HEK293 (cell line): ENCODE measurements around the gene IQSEC1.

Experiments
- CTCF ChIA-PET: fragments of 350-600 bp; formaldehyde crosslinking; extraction: SDS; loops from one replicate; lab custom pipeline; 2021; ENCODE audit warnings: antibody characterized with exemption; lab: Yijun Ruan, JAX
- POLR2A ChIA-PET: fragments of 300-600 bp; formaldehyde crosslinking; extraction: SDS; loops from one replicate; lab custom pipeline; 2020; ENCODE audit warnings: antibody characterized with exemption, inconsistent platforms; lab: Yijun Ruan, JAX
- H3K27ac ChIP-seq: fragments of 200-500 bp; sonication (Bioruptor generic); 2 replicates; pipeline ENCODE4 v1.5.1; 2014; ENCODE audit warnings: low read depth, low read length, control low read depth, inconsistent platforms; ENCODE audit errors: extremely low read depth
- H3K36me3 ChIP-seq, 2 experiments: fragments of 200-500 bp in 1 of 2; sonication (Bioruptor generic) in 1 of 2; 1 replicate in 1 of 2; 2 replicates in 1 of 2; pipeline ENCODE4 v1.5.1; 2014 to 2017; ENCODE audit warnings: inconsistent platforms in 2 of 2, low read length in 2 of 2; ENCODE audit not compliant: control insufficient read depth in 2 of 2, insufficient read depth in 1 of 2
- H3K4me1 ChIP-seq: fragments of 200-500 bp; sonication (Bioruptor generic); 2 replicates; pipeline ENCODE4 v1.5.1; 2014; ENCODE audit warnings: mild to moderate bottlenecking, low read length, inconsistent platforms; ENCODE audit not compliant: control insufficient read depth, insufficient read depth
- H3K4me3 ChIP-seq: 2 replicates; pipeline ENCODE4 v1.5.1; 2011; ENCODE audit warnings: low read depth, mild to moderate bottlenecking, control low read depth, low read length, moderate library complexity
- H3K9me3 ChIP-seq: fragments of 200-500 bp; sonication (Bioruptor generic); 2 replicates; pipeline ENCODE4 v1.5.1; 2014; ENCODE audit warnings: low read depth, low read length, inconsistent platforms; ENCODE audit not compliant: control insufficient read depth, insufficient read depth
- KLF10 ChIP-seq: fragments of 450-650 bp; IDR thresholded peaks from 2 replicates; pipeline ENCODE4 v1.5.1; 2018; ENCODE audit warnings: missing biosample characterization, mild to moderate bottlenecking, missing genetic modification characterization
- KLF9 ChIP-seq: fragments of 450-650 bp; formaldehyde crosslinking; IDR thresholded peaks from 2 replicates; pipeline ENCODE4 v1.5.1; 2016; ENCODE audit warnings: missing biosample characterization, missing genetic modification characterization, low read depth
- OSR2 ChIP-seq: fragments of 450-650 bp; formaldehyde crosslinking; IDR thresholded peaks from 2 replicates; pipeline ENCODE4 v1.5.1; 2016; ENCODE audit warnings: missing biosample characterization, missing genetic modification characterization
- SCRT2 ChIP-seq: fragments of 450-650 bp; formaldehyde crosslinking; IDR thresholded peaks from 2 replicates; pipeline ENCODE4 v1.5.1; 2016; ENCODE audit warnings: missing biosample characterization, missing genetic modification characterization
- ZFHX2 ChIP-seq: fragments of 450-650 bp; formaldehyde crosslinking; conservative IDR thresholded peaks from 2 replicates; pipeline ENCODE4 v1.5.1; 2016; ENCODE audit warnings: missing biosample characterization, missing genetic modification characterization
- ZNF16 ChIP-seq: fragments of 450-650 bp; formaldehyde crosslinking; IDR thresholded peaks from 2 replicates; pipeline ENCODE4 v1.5.1; 2016; ENCODE audit warnings: low read depth, missing biosample characterization, missing genetic modification characterization
- ZNF174 ChIP-seq: fragments of 450-650 bp; formaldehyde crosslinking; IDR thresholded peaks from 2 replicates; pipeline ENCODE4 v1.5.0; 2017; ENCODE audit warnings: missing biosample characterization, mild to moderate bottlenecking, missing genetic modification characterization
- ZNF223 ChIP-seq: fragments of 450-650 bp; formaldehyde crosslinking; IDR thresholded peaks from 2 replicates; pipeline ENCODE4 v1.5.1; 2016; ENCODE audit warnings: missing biosample characterization, missing genetic modification characterization
- ZNF311 ChIP-seq: fragments of 450-650 bp; formaldehyde crosslinking; IDR thresholded peaks from 2 replicates; pipeline ENCODE4 v1.5.1; 2017; ENCODE audit warnings: missing biosample characterization, missing genetic modification characterization, borderline replicate concordance
- ZNF48 ChIP-seq: fragments of 450-650 bp; formaldehyde crosslinking; IDR thresholded peaks from 2 replicates; pipeline ENCODE4 v1.5.1; 2016; ENCODE audit warnings: missing biosample characterization, missing genetic modification characterization
- ZNF549 ChIP-seq: fragments of 450-650 bp; IDR thresholded peaks from 2 replicates; pipeline ENCODE4 v1.5.1; 2018; ENCODE audit warnings: missing biosample characterization, missing genetic modification characterization, mild to moderate bottlenecking, inconsistent platforms, moderate library complexity
- ZNF664 ChIP-seq: fragments of 450-650 bp; formaldehyde crosslinking; IDR thresholded peaks from 2 replicates; pipeline ENCODE4 v1.5.1; 2016; ENCODE audit warnings: missing biosample characterization, missing genetic modification characterization
- ZNF837 ChIP-seq: fragments of 450-650 bp; formaldehyde crosslinking; IDR thresholded peaks from 2 replicates; pipeline ENCODE4 v1.5.1; 2016; ENCODE audit warnings: missing biosample characterization, missing genetic modification characterization
- ZNF843 ChIP-seq: fragments of 450-650 bp; formaldehyde crosslinking; IDR thresholded peaks from 2 replicates; pipeline ENCODE4 v1.5.1; 2016; ENCODE audit warnings: missing biosample characterization, missing genetic modification characterization
- ZXDB ChIP-seq: fragments of 450-650 bp; formaldehyde crosslinking; IDR thresholded peaks from 2 replicates; pipeline ENCODE4 v1.5.1; 2016; ENCODE audit warnings: missing biosample characterization, missing genetic modification characterization
- TF ChIP-seq, protein P1 (sequence below): fragments of 450-650 bp; formaldehyde crosslinking; IDR thresholded peaks from 2 replicates; pipeline ENCODE4; 2016; ENCODE audit warnings: missing biosample characterization, missing genetic modification characterization
- TF ChIP-seq, protein P2 (sequence below): fragments of 450-650 bp; IDR thresholded peaks from 2 replicates; pipeline ENCODE4 v1.5.1; 2018; ENCODE audit warnings: missing biosample characterization, mild to moderate bottlenecking, missing genetic modification characterization
- TF ChIP-seq, protein P3 (sequence below): fragments of 450-650 bp; formaldehyde crosslinking; IDR thresholded peaks from 2 replicates; pipeline ENCODE4 v1.5.1; 2016; ENCODE audit warnings: missing biosample characterization, missing genetic modification characterization
- TF ChIP-seq, protein P4 (sequence below): fragments of 450-650 bp; formaldehyde crosslinking; IDR thresholded peaks from 2 replicates; pipeline ENCODE4 v1.5.1; 2016; ENCODE audit warnings: missing biosample characterization, missing genetic modification characterization
- TF ChIP-seq, protein P5 (sequence below): fragments of 450-650 bp; formaldehyde crosslinking; IDR thresholded peaks from 2 replicates; pipeline ENCODE4 v1.5.1; 2016; ENCODE audit warnings: missing biosample characterization, missing genetic modification characterization

IQSEC1 gene

DNA sequence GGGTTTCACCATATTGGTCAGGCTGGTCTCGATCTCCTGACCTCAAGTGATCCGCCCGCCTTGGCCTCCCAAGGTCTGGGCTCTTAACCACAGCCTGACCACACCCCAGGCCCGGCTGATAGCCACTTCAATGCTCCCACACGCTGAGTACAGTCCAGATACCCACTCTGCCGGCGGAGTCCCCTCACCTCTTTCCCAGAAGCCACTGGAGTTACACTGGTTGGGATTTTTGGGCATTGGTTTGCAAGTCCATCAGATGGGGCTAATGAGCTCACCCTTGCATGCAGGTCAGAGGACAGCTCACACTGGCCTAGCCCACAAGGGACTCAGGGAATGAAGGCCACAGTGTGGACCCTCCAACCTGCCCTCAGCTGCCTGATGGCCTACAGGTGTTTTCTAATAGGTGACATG is 60.1 kb downstream of the IQSEC1 start:
- CTCF ChIA-PET, result no interaction called here
- no peak overlapping the region for H3K4me3 ChIP-seq

DNA sequence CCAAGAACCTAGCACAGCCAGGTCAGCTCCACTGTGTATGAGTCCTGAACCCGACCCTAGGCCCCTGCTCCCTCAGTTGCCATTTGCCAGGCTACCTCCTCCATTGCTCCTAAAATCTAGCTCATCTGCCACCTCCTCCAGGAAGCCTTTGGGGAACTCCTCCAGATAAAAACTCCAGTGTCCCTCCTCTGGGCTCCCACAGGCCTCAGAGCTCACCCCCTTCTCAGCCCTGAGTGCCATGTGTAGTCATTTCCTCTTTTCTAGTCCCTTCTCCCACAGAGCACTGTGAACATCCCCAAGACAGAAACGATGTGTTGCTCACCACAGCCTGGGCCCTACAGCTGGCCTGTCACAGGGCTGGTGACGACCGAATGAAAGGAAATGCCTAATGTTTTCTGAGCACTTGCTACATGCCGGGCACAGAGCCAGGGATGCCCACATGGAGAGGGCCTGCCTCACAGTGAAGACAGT is 61.0 kb downstream of the IQSEC1 start:
- Histone ChIP-seq H3K4me3 (no peak overlapping the region), H3K27ac (no peak overlapping the region), H3K36me3 (no peaks in the 10 kb centered on the region), H3K9me3 (no peaks in the 10 kb centered on the region), H3K4me1 (peaks cover 4% of the 10 kb centered on the region; the same call in 1 of the 2 replicates)
- TF ChIP-seq, protein P1, sequence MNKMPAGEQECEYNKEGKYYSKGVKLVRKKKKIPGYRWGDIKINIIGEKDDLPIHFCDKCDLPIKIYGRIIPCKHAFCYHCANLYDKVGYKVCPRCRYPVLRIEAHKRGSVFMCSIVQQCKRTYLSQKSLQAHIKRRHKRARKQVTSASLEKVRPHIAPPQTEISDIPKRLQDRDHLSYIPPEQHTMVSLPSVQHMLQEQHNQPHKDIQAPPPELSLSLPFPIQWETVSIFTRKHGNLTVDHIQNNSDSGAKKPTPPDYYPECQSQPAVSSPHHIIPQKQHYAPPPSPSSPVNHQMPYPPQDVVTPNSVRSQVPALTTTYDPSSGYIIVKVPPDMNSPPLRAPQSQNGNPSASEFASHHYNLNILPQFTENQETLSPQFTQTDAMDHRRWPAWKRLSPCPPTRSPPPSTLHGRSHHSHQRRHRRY (tag by site-specific recombination), result no peak
- TF ChIP-seq, protein P2, sequence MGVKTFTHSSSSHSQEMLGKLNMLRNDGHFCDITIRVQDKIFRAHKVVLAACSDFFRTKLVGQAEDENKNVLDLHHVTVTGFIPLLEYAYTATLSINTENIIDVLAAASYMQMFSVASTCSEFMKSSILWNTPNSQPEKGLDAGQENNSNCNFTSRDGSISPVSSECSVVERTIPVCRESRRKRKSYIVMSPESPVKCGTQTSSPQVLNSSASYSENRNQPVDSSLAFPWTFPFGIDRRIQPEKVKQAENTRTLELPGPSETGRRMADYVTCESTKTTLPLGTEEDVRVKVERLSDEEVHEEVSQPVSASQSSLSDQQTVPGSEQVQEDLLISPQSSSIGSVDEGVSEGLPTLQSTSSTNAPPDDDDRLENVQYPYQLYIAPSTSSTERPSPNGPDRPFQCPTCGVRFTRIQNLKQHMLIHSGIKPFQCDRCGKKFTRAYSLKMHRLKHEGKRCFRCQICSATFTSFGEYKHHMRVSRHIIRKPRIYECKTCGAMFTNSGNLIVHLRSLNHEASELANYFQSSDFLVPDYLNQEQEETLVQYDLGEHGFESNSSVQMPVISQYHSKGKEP (tag by site-specific recombination), result no peak
- TF ChIP-seq ZNF843 (no peak), ZNF16 (no peak), ZNF223 (tag by site-specific recombination) (0 out of 2 replicates have a peak, but pooled peaks have one; percentile 58), ZNF664 (tag by site-specific recombination) (0 out of 2 replicates have a peak, but pooled peaks have one; percentile 37), ZXDB (tag by site-specific recombination) (no peak), ZNF311 (tag by site-specific recombination) (no peak), ZNF837 (tag by site-specific recombination) (no peak), KLF9 (tag by site-specific recombination) (no peak), ZNF48 (no peak)
- TF ChIP-seq, protein P3, sequence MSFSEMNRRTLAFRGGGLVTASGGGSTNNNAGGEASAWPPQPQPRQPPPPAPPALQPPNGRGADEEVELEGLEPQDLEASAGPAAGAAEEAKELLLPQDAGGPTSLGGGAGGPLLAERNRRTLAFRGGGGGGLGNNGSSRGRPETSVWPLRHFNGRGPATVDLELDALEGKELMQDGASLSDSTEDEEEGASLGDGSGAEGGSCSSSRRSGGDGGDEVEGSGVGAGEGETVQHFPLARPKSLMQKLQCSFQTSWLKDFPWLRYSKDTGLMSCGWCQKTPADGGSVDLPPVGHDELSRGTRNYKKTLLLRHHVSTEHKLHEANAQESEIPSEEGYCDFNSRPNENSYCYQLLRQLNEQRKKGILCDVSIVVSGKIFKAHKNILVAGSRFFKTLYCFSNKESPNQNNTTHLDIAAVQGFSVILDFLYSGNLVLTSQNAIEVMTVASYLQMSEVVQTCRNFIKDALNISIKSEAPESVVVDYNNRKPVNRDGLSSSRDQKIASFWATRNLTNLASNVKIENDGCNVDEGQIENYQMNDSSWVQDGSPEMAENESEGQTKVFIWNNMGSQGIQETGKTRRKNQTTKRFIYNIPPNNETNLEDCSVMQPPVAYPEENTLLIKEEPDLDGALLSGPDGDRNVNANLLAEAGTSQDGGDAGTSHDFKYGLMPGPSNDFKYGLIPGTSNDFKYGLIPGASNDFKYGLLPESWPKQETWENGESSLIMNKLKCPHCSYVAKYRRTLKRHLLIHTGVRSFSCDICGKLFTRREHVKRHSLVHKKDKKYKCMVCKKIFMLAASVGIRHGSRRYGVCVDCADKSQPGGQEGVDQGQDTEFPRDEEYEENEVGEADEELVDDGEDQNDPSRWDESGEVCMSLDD (tag by site-specific recombination), result no peak
- ChIA-PET POLR2A (interaction anchor here (1.2 kb wide), 1 partner anchor 10 kb away, joined by 3 read pairs; no protein-coding TSS in a partner anchor), CTCF (interaction anchor here (0.6 to 2.3 kb wide), 5 partner anchors 17 to 639 kb away, joined by 3 to 7 read pairs (median 3); no protein-coding TSS in a partner anchor)

More for the DNA sequence above, 60.1 kb downstream of the IQSEC1 start:
- POLR2A ChIA-PET, result interaction anchor here (1.2 to 1.8 kb wide), 2 partner anchors 9 kb away, joined by 3 to 6 read pairs; no protein-coding TSS in a partner anchor
- H3K4me1 ChIP-seq, result peaks cover 4% of the 10 kb centered on the region; the same call in 1 of the 2 replicates
- 0 out of 2 replicates have a peak, but pooled peaks have one; percentile 31 for TF ChIP-seq SCRT2 (tag by site-specific recombination)
- TF ChIP-seq ZNF549 (tag by site-specific recombination), result no peak
- TF ChIP-seq, all 188 proteins: peak for 1
- Histone ChIP-seq H3K27ac (no peak overlapping the region), H3K9me3 (no peaks in the 10 kb centered on the region), H3K36me3 (no peaks in the 10 kb centered on the region)

DNA sequence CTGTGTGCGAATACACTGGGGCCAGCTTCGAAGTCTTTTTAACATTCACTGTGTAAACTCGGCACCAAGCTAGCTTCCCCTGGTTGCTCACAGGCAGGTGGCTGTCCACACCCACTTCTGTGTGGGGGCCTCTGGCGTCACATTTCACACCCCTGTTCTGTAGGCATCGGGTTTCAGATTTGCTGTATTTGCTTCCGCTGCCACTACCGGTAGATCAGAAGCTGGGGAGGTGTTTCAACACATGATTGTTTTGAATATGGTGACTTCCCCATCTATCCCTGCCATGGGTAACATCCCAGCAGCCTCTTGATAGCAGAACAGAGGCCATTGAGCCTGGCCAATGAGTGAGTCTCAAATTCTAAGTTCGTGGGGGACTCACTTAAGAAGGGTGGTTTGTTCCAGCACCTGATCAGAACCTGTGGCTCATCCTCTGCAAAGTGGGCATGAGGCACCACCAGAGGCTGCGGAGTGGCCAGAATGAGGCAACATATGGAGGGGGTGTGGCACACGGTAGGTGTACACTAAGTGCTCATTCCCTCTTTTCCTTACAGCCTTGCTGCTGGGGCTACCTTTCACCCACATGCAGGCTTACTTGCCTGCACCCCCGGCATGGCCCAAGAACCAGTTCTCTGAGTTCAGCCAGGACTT is 61.5 kb downstream of the IQSEC1 start:
- POLR2A ChIA-PET, result no interaction called here
- no peak overlapping the region for H3K27ac ChIP-seq
- no peak overlapping the region for H3K4me3 ChIP-seq
- CTCF ChIA-PET, result interaction anchor here (0.6 to 2.3 kb wide), 4 partner anchors 28 to 639 kb away, joined by 3 to 7 read pairs (median 3); no protein-coding TSS in a partner anchor
- H3K36me3 ChIP-seq, result no peaks in the 10 kb centered on the region
- peaks cover 4% of the 10 kb centered on the region; the same call in 1 of the 2 replicates for H3K4me1 ChIP-seq
- no peaks in the 10 kb centered on the region for H3K9me3 ChIP-seq
- TF ChIP-seq, protein P4, sequence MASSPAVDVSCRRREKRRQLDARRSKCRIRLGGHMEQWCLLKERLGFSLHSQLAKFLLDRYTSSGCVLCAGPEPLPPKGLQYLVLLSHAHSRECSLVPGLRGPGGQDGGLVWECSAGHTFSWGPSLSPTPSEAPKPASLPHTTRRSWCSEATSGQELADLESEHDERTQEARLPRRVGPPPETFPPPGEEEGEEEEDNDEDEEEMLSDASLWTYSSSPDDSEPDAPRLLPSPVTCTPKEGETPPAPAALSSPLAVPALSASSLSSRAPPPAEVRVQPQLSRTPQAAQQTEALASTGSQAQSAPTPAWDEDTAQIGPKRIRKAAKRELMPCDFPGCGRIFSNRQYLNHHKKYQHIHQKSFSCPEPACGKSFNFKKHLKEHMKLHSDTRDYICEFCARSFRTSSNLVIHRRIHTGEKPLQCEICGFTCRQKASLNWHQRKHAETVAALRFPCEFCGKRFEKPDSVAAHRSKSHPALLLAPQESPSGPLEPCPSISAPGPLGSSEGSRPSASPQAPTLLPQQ (tag by site-specific recombination), result no peak
- no peak for TF ChIP-seq ZNF174 (tag by site-specific recombination)
- TF ChIP-seq, protein P5, sequence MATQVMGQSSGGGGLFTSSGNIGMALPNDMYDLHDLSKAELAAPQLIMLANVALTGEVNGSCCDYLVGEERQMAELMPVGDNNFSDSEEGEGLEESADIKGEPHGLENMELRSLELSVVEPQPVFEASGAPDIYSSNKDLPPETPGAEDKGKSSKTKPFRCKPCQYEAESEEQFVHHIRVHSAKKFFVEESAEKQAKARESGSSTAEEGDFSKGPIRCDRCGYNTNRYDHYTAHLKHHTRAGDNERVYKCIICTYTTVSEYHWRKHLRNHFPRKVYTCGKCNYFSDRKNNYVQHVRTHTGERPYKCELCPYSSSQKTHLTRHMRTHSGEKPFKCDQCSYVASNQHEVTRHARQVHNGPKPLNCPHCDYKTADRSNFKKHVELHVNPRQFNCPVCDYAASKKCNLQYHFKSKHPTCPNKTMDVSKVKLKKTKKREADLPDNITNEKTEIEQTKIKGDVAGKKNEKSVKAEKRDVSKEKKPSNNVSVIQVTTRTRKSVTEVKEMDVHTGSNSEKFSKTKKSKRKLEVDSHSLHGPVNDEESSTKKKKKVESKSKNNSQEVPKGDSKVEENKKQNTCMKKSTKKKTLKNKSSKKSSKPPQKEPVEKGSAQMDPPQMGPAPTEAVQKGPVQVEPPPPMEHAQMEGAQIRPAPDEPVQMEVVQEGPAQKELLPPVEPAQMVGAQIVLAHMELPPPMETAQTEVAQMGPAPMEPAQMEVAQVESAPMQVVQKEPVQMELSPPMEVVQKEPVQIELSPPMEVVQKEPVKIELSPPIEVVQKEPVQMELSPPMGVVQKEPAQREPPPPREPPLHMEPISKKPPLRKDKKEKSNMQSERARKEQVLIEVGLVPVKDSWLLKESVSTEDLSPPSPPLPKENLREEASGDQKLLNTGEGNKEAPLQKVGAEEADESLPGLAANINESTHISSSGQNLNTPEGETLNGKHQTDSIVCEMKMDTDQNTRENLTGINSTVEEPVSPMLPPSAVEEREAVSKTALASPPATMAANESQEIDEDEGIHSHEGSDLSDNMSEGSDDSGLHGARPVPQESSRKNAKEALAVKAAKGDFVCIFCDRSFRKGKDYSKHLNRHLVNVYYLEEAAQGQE (tag by site-specific recombination), result no peak
- 0 out of 2 replicates have a peak, but pooled peaks have one; percentile 27 for TF ChIP-seq KLF10
- peak; percentile 65 for TF ChIP-seq ZFHX2 (tag by site-specific recombination)
- TF ChIP-seq OSR2 (tag by site-specific recombination), result peak; percentile 81
